Measurements from ENCODE around the gene CHMP3. TPM values are rescaled to one million over a fixed set of nuclear protein-coding genes. Genes with fewer than 3 reads are reported as not detected.

Gene CHMP3
- total RNA-seq, 1 experiment from 2014 or later, result 123 TPM

DNA sequence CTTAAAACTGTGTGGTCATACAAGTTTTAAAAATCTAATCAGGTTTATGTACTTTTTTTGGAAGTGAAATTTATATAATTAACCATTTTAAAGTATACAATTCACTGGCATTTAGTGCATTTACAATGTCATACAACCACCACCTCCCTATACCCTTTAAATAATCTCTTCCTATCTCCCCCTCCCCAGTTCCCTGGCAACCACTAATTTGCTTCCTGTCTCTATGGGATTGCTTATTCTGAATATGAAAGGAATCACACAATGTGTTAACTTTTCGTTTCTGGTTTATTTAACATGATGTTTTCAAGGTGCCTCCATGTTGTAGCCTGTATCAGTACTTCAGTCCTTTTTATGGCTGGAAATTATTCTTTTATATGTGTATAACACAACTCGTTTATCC lies 19.4 kb downstream of the CHMP3 start:
- intact Hi-C loops (cut with micrococcal nuclease), result no loop called here
- Mint-ChIP-seq H3K4me3 (ENCODE audit: unreplicated experiment) (no peak overlapping the region), H3K27me3 (ENCODE audit: insufficient read depth, unreplicated experiment) (no peaks in the 10 kb centered on the region), H3K9me3 (ENCODE audit: unreplicated experiment) (no peaks in the 10 kb centered on the region), H3K27ac (ENCODE audit: low read depth, unreplicated experiment) (no peak overlapping the region), H3K36me3 (ENCODE audit: insufficient read depth, unreplicated experiment) (peaks cover 22% of the 10 kb centered on the region), H3K4me1 (ENCODE audit: insufficient read depth, unreplicated experiment) (no peaks in the 10 kb centered on the region)
- no peak for DNase-seq (ENCODE audit: unreplicated experiment)
- CTCF ChIA-PET, result interaction anchor here (0.6 kb wide), 2 partner anchors 68 to 279 kb away, joined by 4 to 5 read pairs; no protein-coding TSS in a partner anchor
- POLR2A ChIA-PET, result interaction anchor here (2.3 kb wide), 1 partner anchor 78 kb away, joined by 6 read pairs; no protein-coding TSS in a partner anchor
- BruUV-seq (replicated peaks), result no TSS peak
- no peak for TF ChIP-seq CTCF (IDR thresholded peaks at IDR 0.05; ENCODE audit: unreplicated experiment)

DNA sequence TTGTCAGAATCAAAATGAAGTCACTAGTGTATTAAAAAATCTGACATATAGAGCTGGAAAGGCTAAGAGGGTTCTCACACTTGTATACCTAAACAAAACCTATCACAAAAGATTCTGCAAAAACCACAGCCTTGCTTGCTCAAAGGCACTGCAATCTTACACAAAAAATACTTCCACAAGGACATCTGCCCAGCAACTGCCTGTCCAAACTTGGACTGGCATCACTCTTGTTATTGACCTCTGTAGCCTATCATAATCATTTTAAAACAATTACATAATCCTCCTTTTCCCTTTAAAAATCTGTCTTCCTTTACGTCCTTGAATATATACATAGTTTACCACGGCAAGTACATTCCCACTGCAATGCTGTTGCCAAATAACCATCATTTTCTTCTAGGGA lies 19.9 kb downstream of the CHMP3 start:
- CTCF ChIA-PET, result interaction anchor here (0.6 kb wide), 1 partner anchor 280 kb away, joined by 4 read pairs; no protein-coding TSS in a partner anchor
- DNase-seq (ENCODE audit: unreplicated experiment), result no peak
- TF ChIP-seq CTCF (IDR thresholded peaks at IDR 0.05; ENCODE audit: unreplicated experiment), result no peak
- H3K9me3 Mint-ChIP-seq (ENCODE audit: unreplicated experiment), result no peaks in the 10 kb centered on the region
- no peak overlapping the region for H3K4me3 Mint-ChIP-seq (ENCODE audit: unreplicated experiment)
- no peaks in the 10 kb centered on the region for H3K27me3 Mint-ChIP-seq (ENCODE audit: insufficient read depth, unreplicated experiment)
- POLR2A ChIA-PET, result interaction anchor here (2.3 kb wide), 1 partner anchor 79 kb away, joined by 6 read pairs; no protein-coding TSS in a partner anchor
- intact Hi-C loops (cut with micrococcal nuclease), result no loop called here
- H3K4me1 Mint-ChIP-seq (ENCODE audit: insufficient read depth, unreplicated experiment), result no peaks in the 10 kb centered on the region
- peaks cover 18% of the 10 kb centered on the region for H3K36me3 Mint-ChIP-seq (ENCODE audit: insufficient read depth, unreplicated experiment)
- H3K27ac Mint-ChIP-seq (ENCODE audit: low read depth, unreplicated experiment), result no peak overlapping the region
- BruUV-seq (replicated peaks), result no TSS peak

DNA sequence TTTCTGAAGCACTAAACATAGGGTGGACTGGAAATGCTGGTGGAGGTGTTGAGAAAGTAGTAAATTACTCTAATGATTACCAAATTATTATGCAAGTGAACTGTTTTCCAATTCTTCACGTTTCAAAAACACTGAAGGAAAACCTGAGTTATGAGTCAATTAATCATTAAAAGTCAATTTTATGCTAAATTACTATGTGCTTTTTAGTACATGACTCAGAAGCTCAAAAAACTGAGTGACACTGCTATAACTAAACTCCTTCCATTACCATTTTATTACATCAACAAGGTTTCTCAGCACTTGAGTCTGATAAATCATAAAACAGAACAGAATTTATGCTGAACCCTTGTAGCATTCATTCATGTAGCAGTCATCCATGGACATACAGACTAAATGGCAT lies 20.4 kb downstream of the CHMP3 start:
- Mint-ChIP-seq H3K36me3 (ENCODE audit: insufficient read depth, unreplicated experiment) (peaks cover 13% of the 10 kb centered on the region), H3K4me1 (ENCODE audit: insufficient read depth, unreplicated experiment) (no peaks in the 10 kb centered on the region), H3K27me3 (ENCODE audit: insufficient read depth, unreplicated experiment) (no peaks in the 10 kb centered on the region), H3K27ac (ENCODE audit: low read depth, unreplicated experiment) (no peak overlapping the region), H3K9me3 (ENCODE audit: unreplicated experiment) (no peaks in the 10 kb centered on the region), H3K4me3 (ENCODE audit: unreplicated experiment) (no peak overlapping the region)
- TF ChIP-seq CTCF (IDR thresholded peaks at IDR 0.05; ENCODE audit: unreplicated experiment), result no peak
- DNase-seq (ENCODE audit: unreplicated experiment), result no peak
- CTCF ChIA-PET, result no interaction called here
- no TSS peak for BruUV-seq (replicated peaks)
- POLR2A ChIA-PET, result interaction anchor here (0.6 to 2.3 kb wide), 3 partner anchors 25 to 220 kb away, joined by 3 to 6 read pairs (median 3); no protein-coding TSS in a partner anchor
- intact Hi-C loops (cut with micrococcal nuclease), result no loop called here

DNA sequence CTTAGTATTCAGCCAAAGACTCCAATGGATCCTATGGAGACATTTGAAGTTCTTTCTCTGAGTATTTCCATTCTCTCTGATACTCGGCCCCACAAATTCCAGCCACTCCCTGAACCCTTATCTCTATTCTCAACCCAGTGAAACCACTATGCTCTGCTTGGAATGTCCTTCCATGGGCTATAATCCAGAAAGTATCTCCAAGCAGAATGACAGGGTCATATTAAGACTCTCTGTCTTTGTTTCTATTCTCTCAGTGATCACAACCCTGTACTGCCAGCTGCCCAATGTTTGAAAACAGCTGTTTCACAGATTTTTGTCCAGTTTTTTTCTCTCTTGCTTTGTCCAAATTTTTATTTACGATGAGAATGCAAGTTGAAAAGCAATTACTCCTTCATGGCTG lies 21.9 kb downstream of the CHMP3 start:
- Mint-ChIP-seq H3K36me3 (ENCODE audit: insufficient read depth, unreplicated experiment) (peaks cover 12% of the 10 kb centered on the region), H3K9me3 (ENCODE audit: unreplicated experiment) (peaks cover 12% of the 10 kb centered on the region), H3K4me1 (ENCODE audit: insufficient read depth, unreplicated experiment) (no peaks in the 10 kb centered on the region), H3K4me3 (ENCODE audit: unreplicated experiment) (no peak overlapping the region), H3K27me3 (ENCODE audit: insufficient read depth, unreplicated experiment) (no peaks in the 10 kb centered on the region), H3K27ac (ENCODE audit: low read depth, unreplicated experiment) (no peak overlapping the region)
- no peak for DNase-seq (ENCODE audit: unreplicated experiment)
- TF ChIP-seq CTCF (IDR thresholded peaks at IDR 0.05; ENCODE audit: unreplicated experiment), result no peak
- intact Hi-C loops (cut with micrococcal nuclease), result no loop called here
- BruUV-seq (replicated peaks), result no TSS peak
- ChIA-PET POLR2A (interaction anchor here (1.2 to 2.3 kb wide), 3 partner anchors 12 to 81 kb away, joined by 3 to 6 read pairs (median 4); no protein-coding TSS in a partner anchor), CTCF (no interaction called here)

Measured in MCF 10A (cell line).